Measurements from ENCODE around the gene GSK3B.

- TF ChIP-seq, protein P1, sequence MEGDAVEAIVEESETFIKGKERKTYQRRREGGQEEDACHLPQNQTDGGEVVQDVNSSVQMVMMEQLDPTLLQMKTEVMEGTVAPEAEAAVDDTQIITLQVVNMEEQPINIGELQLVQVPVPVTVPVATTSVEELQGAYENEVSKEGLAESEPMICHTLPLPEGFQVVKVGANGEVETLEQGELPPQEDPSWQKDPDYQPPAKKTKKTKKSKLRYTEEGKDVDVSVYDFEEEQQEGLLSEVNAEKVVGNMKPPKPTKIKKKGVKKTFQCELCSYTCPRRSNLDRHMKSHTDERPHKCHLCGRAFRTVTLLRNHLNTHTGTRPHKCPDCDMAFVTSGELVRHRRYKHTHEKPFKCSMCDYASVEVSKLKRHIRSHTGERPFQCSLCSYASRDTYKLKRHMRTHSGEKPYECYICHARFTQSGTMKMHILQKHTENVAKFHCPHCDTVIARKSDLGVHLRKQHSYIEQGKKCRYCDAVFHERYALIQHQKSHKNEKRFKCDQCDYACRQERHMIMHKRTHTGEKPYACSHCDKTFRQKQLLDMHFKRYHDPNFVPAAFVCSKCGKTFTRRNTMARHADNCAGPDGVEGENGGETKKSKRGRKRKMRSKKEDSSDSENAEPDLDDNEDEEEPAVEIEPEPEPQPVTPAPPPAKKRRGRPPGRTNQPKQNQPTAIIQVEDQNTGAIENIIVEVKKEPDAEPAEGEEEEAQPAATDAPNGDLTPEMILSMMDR (conservative IDR thresholded peaks at IDR 0.05; ENCODE audit: low read depth in 2 of 2) = no peak
- TF ChIP-seq POLR2AphosphoS5 (IDR thresholded peaks at IDR 0.05; ENCODE audit: low read depth) = no peak
- TF ChIP-seq EZH2 (IDR thresholded peaks at IDR 0.05; ENCODE audit: low read depth, unreplicated experiment) = no peak
- TF ChIP-seq, protein P2, sequence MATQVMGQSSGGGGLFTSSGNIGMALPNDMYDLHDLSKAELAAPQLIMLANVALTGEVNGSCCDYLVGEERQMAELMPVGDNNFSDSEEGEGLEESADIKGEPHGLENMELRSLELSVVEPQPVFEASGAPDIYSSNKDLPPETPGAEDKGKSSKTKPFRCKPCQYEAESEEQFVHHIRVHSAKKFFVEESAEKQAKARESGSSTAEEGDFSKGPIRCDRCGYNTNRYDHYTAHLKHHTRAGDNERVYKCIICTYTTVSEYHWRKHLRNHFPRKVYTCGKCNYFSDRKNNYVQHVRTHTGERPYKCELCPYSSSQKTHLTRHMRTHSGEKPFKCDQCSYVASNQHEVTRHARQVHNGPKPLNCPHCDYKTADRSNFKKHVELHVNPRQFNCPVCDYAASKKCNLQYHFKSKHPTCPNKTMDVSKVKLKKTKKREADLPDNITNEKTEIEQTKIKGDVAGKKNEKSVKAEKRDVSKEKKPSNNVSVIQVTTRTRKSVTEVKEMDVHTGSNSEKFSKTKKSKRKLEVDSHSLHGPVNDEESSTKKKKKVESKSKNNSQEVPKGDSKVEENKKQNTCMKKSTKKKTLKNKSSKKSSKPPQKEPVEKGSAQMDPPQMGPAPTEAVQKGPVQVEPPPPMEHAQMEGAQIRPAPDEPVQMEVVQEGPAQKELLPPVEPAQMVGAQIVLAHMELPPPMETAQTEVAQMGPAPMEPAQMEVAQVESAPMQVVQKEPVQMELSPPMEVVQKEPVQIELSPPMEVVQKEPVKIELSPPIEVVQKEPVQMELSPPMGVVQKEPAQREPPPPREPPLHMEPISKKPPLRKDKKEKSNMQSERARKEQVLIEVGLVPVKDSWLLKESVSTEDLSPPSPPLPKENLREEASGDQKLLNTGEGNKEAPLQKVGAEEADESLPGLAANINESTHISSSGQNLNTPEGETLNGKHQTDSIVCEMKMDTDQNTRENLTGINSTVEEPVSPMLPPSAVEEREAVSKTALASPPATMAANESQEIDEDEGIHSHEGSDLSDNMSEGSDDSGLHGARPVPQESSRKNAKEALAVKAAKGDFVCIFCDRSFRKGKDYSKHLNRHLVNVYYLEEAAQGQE (IDR thresholded peaks at IDR 0.05; ENCODE audit: unreplicated experiment) = no peak
- no peak for TF ChIP-seq EZH2phosphoT487 (IDR thresholded peaks at IDR 0.05; ENCODE audit: unreplicated experiment)
- no peak for TF ChIP-seq CREB1 (CRISPR knock-in tag; IDR thresholded peaks at IDR 0.05; ENCODE audit: low read depth)
- TF ChIP-seq ZNF331 (CRISPR knock-in tag; IDR thresholded peaks at IDR 0.05; ENCODE audit: low read depth) = no peak
- TF ChIP-seq JUNB (IDR thresholded peaks at IDR 0.05; ENCODE audit: unreplicated experiment) = no peak
- no peak for TF ChIP-seq STAT1 (IDR thresholded peaks at IDR 0.05; ENCODE audit: unreplicated experiment)
Measured at GRCh38 chr3:120102232-120102631, 8.0 kb upstream of the GSK3B start.

Measured in GM23338 (cell line).